ENCODE data around the gene KRTAP5-5.
A peak's percentile ranks its signal among the peaks of the same experiment; 100 is the strongest.

The KRTAP5-5 gene

DNA sequence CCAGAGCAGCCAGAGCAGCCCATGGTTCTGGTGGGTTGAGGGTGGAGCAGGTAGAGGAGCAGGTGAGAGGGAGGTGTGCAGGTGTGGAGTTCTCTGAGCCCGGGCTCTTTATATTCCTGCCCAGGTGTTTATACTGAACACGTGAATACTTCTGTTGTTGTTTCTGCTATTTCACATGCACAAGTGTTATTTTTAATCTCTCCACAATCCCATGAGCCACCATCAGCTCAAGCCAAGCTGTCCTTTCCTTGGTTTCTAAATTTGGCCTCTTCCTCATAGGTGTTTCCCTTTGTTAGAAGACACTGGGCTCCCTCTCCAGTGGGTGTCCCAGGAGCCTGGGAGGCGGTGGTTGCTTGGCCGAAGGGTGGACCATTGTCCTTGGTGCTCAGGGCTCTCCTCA lies 21.2 kb upstream of the KRTAP5-5 start, which contains the start of gene KRTAP5-3:
KRTAP5-3 (minus strand) TSS at position 101 of the 400 bp plus-strand sequence; CDS start at position 23, 78 bp downstream.
- H3K4me3 ChIP-seq, result no peak within 1 kb of the TSS
- H3K27ac ChIP-seq, result no peak within 1 kb of the TSS
- no peaks in the 10 kb centered on the region for H3K36me3 ChIP-seq
- peaks cover 12% of the 10 kb centered on the region; the same call in 1 of the 2 replicates for H3K4me1 ChIP-seq
- H3K4me2 ChIP-seq, result peak within 1 kb of the TSS; percentile 28; the same call in 1 of the 2 replicates
- H3K27me3 ChIP-seq, result no peaks in the 10 kb centered on the region
- H3K9ac ChIP-seq, result no peak within 1 kb of the TSS
- H4K20me1 ChIP-seq, result no peaks in the 10 kb centered on the region
- H3K9me3 ChIP-seq, result peaks cover 7% of the 10 kb centered on the region; the same call in 1 of the 2 replicates
- no peak for TF ChIP-seq Cebpa-rat (IDR thresholded peaks at IDR 0.05)

GRCh38 chr11:1618231-1618630 lies 11.3 kb upstream of the KRTAP5-5 start:
- Histone ChIP-seq H3K27me3 (0 out of 2 replicates have a peak, but pooled peaks cover 3% of the 10 kb centered on the region), H3K9me3 (peaks cover 5% of the 10 kb centered on the region; the same call in 1 of the 2 replicates), H3K4me3 (no peak overlapping the region), H3K27ac (no peak overlapping the region), H3K36me3 (no peaks in the 10 kb centered on the region), H3K4me2 (no peak overlapping the region), H3K4me1 (peaks cover 9% of the 10 kb centered on the region), H3K9ac (no peak overlapping the region), H4K20me1 (no peaks in the 10 kb centered on the region)
- TF ChIP-seq Cebpa-rat (IDR thresholded peaks at IDR 0.05), result no peak

DNA sequence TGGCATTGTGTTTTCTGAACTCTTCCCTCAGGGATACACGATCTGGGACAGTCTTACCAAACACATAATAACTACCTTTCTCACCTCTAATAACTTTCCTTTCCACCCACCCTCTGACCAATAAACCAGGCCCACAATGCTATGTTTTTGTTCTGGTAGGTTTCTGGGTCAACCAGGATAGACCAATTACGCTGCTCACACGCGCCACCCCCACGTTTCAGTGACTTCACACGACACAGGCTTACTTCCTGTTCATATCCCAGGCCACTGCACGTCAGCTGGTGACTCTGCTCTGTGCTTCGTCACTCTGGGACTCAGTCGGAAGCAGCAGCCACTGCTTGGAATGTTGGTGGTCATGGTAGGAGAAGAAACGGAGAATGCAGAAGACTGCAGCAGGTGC lies 10.1 kb upstream of the KRTAP5-5 start:
- peak overlapping the region; percentile 34; the same call in 1 of the 2 replicates for H3K4me2 ChIP-seq
- H3K9me3 ChIP-seq, result peaks cover 5% of the 10 kb centered on the region; the same call in 1 of the 2 replicates
- H3K4me1 ChIP-seq, result peaks cover 9% of the 10 kb centered on the region
- H4K20me1 ChIP-seq, result no peaks in the 10 kb centered on the region
- H3K27me3 ChIP-seq, result 0 out of 2 replicates have a peak, but pooled peaks cover 3% of the 10 kb centered on the region
- no peak for TF ChIP-seq Cebpa-rat (IDR thresholded peaks at IDR 0.05)
- no peak overlapping the region for H3K9ac ChIP-seq
- H3K36me3 ChIP-seq, result no peaks in the 10 kb centered on the region
- H3K27ac ChIP-seq, result no peak overlapping the region
- H3K4me3 ChIP-seq, result no peak overlapping the region

- no peak within 1 kb of the TSS for H3K27ac ChIP-seq
- H3K4me1 ChIP-seq, result peaks cover 9% of the 10 kb centered on the region
- no peak for TF ChIP-seq Cebpa-rat (IDR thresholded peaks at IDR 0.05)
- peaks cover 3% of the 10 kb centered on the region; the same call in 1 of the 2 replicates for H3K27me3 ChIP-seq
- no peaks in the 10 kb centered on the region for H4K20me1 ChIP-seq
- no peak within 1 kb of the TSS for H3K4me3 ChIP-seq
- no peak within 1 kb of the TSS for H3K4me2 ChIP-seq
- H3K9ac ChIP-seq, result no peak within 1 kb of the TSS
- no peaks in the 10 kb centered on the region for H3K36me3 ChIP-seq
- H3K9me3 ChIP-seq, result peaks cover 5% of the 10 kb centered on the region; the same call in 1 of the 2 replicates
Observed at GRCh38 chr11:1622086-1622485, 7.5 kb upstream of the KRTAP5-5 start, which contains the start of gene KRTAP5-4. TSS of gene KRTAP5-4 (minus strand) at chr11:1622138. CDS start at chr11:1622093, 45 bp downstream.

- Histone ChIP-seq H3K4me3 (no peak overlapping the region), H3K4me2 (no peak overlapping the region), H3K27me3 (peaks cover 3% of the 10 kb centered on the region; the same call in 1 of the 2 replicates), H3K9me3 (no peaks in the 10 kb centered on the region), H3K9ac (no peak overlapping the region), H3K36me3 (no peaks in the 10 kb centered on the region), H3K4me1 (peaks cover 9% of the 10 kb centered on the region), H4K20me1 (no peaks in the 10 kb centered on the region), H3K27ac (no peak overlapping the region)
- no peak for TF ChIP-seq Cebpa-rat (IDR thresholded peaks at IDR 0.05)
Observed at GRCh38 chr11:1623716-1624115, 5.9 kb upstream of the KRTAP5-5 start.

DNA sequence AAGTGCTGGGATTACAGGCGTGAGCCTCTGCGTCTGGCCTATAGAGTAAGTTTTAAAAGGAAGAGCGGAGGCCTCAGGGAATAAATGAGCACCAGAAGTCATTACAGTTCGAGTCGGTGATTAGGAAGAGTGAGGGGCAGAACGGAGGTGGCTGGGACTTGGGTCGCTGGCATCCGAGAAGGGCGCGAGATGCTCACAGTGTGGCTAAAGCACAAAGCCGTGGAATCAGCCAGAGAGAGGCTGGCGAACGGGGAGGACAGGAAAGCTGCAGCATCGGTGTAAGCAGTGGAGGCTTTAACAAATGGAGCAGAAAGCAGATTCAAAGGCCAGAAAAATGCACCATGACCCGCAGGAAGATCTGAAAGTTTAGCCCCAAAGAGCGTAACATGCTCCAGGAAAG lies 5.0 kb upstream of the KRTAP5-5 start:
- Histone ChIP-seq H3K9me3 (no peaks in the 10 kb centered on the region), H3K36me3 (no peaks in the 10 kb centered on the region), H3K4me3 (no peak overlapping the region), H4K20me1 (no peaks in the 10 kb centered on the region), H3K27ac (no peak overlapping the region), H3K27me3 (peaks cover 3% of the 10 kb centered on the region; the same call in 1 of the 2 replicates), H3K4me1 (peaks cover 3% of the 10 kb centered on the region), H3K9ac (no peak overlapping the region), H3K4me2 (no peak overlapping the region)
- TF ChIP-seq Cebpa-rat (IDR thresholded peaks at IDR 0.05), result no peak

- peaks cover 3% of the 10 kb centered on the region; the same call in 1 of the 2 replicates for H3K27me3 ChIP-seq
- H3K36me3 ChIP-seq, result no peaks in the 10 kb centered on the region
- no peak overlapping the region for H3K27ac ChIP-seq
- no peak overlapping the region for H3K9ac ChIP-seq
- no peaks in the 10 kb centered on the region for H3K9me3 ChIP-seq
- H3K4me3 ChIP-seq, result no peak overlapping the region
- no peak overlapping the region for H3K4me2 ChIP-seq
- no peaks in the 10 kb centered on the region for H3K4me1 ChIP-seq
- H4K20me1 ChIP-seq, result no peaks in the 10 kb centered on the region
- TF ChIP-seq Cebpa-rat (IDR thresholded peaks at IDR 0.05), result no peak
Observed at GRCh38 chr11:1625541-1625940, 4.0 kb upstream of the KRTAP5-5 start.

GRCh38 chr11:1628506-1629325 lies 859 bp upstream of the KRTAP5-5 start:
- Histone ChIP-seq H3K4me2 (no peak overlapping the region), H3K4me1 (peaks cover 5% of the 10 kb centered on the region; the same call in 1 of the 2 replicates), H3K27me3 (no peaks in the 10 kb centered on the region; the same call in 1 of the 2 replicates), H3K9ac (no peak overlapping the region), H3K36me3 (no peaks in the 10 kb centered on the region), H3K4me3 (no peak overlapping the region), H4K20me1 (no peaks in the 10 kb centered on the region), H3K27ac (no peak overlapping the region), H3K9me3 (no peaks in the 10 kb centered on the region)
- no peak for TF ChIP-seq Cebpa-rat (IDR thresholded peaks at IDR 0.05)

DNA sequence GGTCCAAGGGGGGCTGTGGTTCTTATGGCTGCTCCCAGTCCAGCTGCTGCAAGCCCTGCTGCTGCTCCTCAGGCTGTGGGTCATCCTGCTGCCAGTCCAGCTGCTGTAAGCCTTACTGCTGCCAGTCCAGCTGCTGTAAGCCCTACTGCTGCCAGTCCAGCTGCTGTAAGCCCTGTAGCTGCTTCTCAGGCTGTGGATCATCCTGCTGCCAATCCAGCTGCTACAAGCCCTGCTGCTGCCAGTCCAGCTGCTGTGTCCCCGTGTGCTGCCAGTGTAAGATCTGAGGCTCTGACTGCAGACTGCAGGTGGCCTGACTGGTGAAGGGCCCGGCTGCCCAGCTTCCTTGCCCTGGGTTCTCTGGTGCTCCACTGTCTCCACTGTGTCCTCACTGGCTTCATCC lies 696 bp downstream of the KRTAP5-5 start:
- Histone ChIP-seq H3K9me3 (no peaks in the 10 kb centered on the region), H3K4me1 (peaks cover 5% of the 10 kb centered on the region; the same call in 1 of the 2 replicates), H4K20me1 (no peaks in the 10 kb centered on the region), H3K9ac (no peak overlapping the region), H3K27ac (no peak overlapping the region), H3K27me3 (no peaks in the 10 kb centered on the region; the same call in 1 of the 2 replicates), H3K36me3 (no peaks in the 10 kb centered on the region), H3K4me3 (no peak overlapping the region), H3K4me2 (no peak overlapping the region)
- no peak for TF ChIP-seq Cebpa-rat (IDR thresholded peaks at IDR 0.05)

GRCh38 chr11:1631066-1631568 lies 1.5 kb downstream of the KRTAP5-5 start:
- Histone ChIP-seq H3K27me3 (no peaks in the 10 kb centered on the region; the same call in 1 of the 2 replicates), H4K20me1 (no peaks in the 10 kb centered on the region), H3K4me1 (peaks cover 5% of the 10 kb centered on the region; the same call in 1 of the 2 replicates), H3K9ac (no peak overlapping the region), H3K27ac (no peak overlapping the region), H3K4me2 (no peak overlapping the region), H3K9me3 (no peaks in the 10 kb centered on the region), H3K4me3 (no peak overlapping the region), H3K36me3 (no peaks in the 10 kb centered on the region)
- TF ChIP-seq Cebpa-rat (IDR thresholded peaks at IDR 0.05), result no peak
